Heart left ventricle (tissue), 13 donors: ENCODE measurements around the gene CSE1L.

Experiments used
- POLR2A ChIP-seq, 2 donors: fragments of 450-650 bp; IDR thresholded peaks; one replicate each; pipeline ENCODE4 v1.6.1; 2017; ENCODE audit warnings: antibody characterized with exemption in 2 of 2, mild to moderate bottlenecking in 2 of 2, moderate library complexity in 2 of 2
- TF ChIP-seq, protein P1 (sequence below), 12 donors: fragments of 200-600 bp; sonication (generic) in 4 of 12; IDR thresholded peaks; one replicate each; pipeline versions ENCODE4 v1.5.0 to v1.8.0; 2018 to 2022; ENCODE audit warnings: antibody characterized with exemption in 12 of 12, mild to moderate bottlenecking in 5 of 12
- donor health status: ischemic (EF 13 %, LVEDD 7.1; RV severe dilation, severe dysfunction).
- donor health status: DM: no; HTN: yes; CAD: no.
- donor health status: DM: no; HTN: no; CAD: no.
- donor health status: ischemic (EF 25% LVEDD 6.9; RV normal size, moderate dysfunction).
- donor health status: ischemic (EF 25% LVEDD 5.7; RV mildly dilated, moderate dysfunction).
- donor health status: ischemic (EF 35%, LVEDD 5.7; RV mildly dilated, moderate dysfunction).
- donor health status: nonischemic (EF 11% LVEDD 7.7; RV severe dilation, severe dysfunction).
- donor health status: DM: yes; HTN: yes; CAD: no.
- donor health status: PGD.
- donor health status: ischemic (EF 29% LVEDD 5.4; RV normal size, mild dysfunction).
- donor health status: nonischemic (EF 23%, LVEDD 6.1; RV moderate dilation, normal function).

DNA sequence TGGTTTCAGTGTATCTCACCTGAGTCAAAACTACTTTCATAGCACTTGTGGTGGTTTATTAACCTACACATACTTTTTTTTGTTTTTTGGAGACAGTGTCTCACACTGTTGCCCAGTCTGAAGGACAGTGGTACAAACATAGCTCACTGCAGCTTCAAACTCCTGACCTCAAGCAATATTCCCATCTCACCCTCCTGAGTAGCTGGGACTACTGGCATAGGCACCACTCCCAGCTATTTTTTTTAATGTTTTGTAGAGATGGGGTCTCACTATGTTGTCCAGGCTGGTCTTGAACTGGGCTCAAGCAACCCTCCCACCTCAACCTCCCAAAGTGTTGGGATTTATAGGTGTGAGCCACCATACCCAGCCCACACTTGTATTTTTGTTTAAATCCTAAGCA, 92.3 kb downstream of the CSE1L start:
- TF ChIP-seq, protein P1, sequence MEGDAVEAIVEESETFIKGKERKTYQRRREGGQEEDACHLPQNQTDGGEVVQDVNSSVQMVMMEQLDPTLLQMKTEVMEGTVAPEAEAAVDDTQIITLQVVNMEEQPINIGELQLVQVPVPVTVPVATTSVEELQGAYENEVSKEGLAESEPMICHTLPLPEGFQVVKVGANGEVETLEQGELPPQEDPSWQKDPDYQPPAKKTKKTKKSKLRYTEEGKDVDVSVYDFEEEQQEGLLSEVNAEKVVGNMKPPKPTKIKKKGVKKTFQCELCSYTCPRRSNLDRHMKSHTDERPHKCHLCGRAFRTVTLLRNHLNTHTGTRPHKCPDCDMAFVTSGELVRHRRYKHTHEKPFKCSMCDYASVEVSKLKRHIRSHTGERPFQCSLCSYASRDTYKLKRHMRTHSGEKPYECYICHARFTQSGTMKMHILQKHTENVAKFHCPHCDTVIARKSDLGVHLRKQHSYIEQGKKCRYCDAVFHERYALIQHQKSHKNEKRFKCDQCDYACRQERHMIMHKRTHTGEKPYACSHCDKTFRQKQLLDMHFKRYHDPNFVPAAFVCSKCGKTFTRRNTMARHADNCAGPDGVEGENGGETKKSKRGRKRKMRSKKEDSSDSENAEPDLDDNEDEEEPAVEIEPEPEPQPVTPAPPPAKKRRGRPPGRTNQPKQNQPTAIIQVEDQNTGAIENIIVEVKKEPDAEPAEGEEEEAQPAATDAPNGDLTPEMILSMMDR (IDR thresholded peaks at IDR 0.05) = no peak
- no peak for TF ChIP-seq POLR2A (IDR thresholded peaks at IDR 0.05)
